Middle frontal gyrus (tissue), 1 donor: ENCODE data around the gene CORT.
A peak's percentile ranks its signal among the peaks of the same experiment; 100 is the strongest.
"Not testable (repeated sequence)": the region's sequence is repeated elsewhere in the genome, so short reads cannot be mapped to it uniquely, and the experiment has no call there.

ENCODE experiments used
- DNase-seq: peaks from one replicate; pipeline ENCODE4 v3.0.0-alpha.2; 2015; ENCODE audit warnings: low spot score; ENCODE audit errors: extremely low spot score

The CORT gene, protein sequence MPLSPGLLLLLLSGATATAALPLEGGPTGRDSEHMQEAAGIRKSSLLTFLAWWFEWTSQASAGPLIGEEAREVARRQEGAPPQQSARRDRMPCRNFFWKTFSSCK

DNA sequence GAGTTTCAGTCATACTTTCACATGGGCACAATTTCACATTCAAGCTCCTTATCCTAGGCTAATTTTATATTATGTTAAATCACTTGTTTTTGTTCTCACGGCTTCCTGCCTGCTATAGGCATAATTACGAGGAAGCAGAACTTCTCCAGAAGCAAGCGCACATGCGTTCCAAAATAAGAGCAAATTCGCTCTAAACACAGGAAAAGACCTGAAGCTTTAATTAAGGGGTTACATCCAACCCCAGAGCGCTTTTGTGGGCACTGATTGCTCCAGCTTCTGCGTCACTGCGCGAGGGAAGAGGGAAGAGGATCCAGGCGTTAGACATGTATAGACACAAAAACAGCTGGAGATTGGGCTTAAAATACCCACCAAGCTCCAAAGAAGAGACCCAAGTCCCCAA, at the start of gene CORT:
Gene CORT, plus strand, starts transcription at position 281 of the 400 bp plus-strand sequence. CDS start 193 bp downstream, outside the sequence.
- no peak for DNase-seq

DNA sequence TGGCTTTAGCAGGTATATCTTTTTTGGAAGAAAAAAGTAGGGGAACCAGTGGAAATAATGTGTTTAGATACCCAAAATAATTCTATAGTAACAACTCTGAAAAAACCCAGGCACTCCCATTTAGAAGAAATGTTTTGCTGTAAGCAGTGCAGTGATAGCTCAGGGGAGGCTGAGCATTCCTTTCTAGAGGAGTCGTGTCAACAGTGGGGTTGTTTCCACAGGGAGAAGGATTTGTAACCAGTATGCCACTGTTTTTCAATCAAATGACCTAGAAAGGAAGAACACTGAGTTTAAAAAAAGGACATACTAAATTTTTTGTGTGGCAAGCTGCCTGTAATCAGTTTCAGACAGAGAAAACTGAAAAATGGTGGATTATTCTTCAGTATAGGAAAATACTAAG, 48.5 kb upstream of the CORT start:
- no peak for DNase-seq

GRCh38 chr1:10402729-10403274, 47.0 kb upstream of the CORT start:
- DNase-seq: no peak

DNA sequence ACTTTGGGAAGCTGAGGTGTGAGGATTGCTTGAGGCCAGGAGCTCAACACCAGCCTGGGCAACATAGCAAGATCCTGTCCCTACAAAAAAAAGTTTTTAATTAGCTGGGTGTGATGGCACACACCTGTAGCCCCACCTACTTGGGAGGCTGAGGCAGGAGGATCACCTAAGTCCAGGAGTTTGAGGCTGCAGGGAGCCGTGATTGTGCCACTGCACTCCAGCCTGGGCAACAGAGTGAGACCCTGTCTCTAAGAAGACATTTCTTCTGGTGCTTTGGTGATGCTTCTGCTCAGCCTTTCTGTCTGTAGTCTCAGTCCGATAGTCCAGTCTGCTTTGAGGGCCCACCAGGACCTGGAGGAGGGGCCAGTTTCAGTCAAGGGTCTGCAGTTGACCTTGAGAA, 42.6 kb upstream of the CORT start:
- no peak for DNase-seq

DNA sequence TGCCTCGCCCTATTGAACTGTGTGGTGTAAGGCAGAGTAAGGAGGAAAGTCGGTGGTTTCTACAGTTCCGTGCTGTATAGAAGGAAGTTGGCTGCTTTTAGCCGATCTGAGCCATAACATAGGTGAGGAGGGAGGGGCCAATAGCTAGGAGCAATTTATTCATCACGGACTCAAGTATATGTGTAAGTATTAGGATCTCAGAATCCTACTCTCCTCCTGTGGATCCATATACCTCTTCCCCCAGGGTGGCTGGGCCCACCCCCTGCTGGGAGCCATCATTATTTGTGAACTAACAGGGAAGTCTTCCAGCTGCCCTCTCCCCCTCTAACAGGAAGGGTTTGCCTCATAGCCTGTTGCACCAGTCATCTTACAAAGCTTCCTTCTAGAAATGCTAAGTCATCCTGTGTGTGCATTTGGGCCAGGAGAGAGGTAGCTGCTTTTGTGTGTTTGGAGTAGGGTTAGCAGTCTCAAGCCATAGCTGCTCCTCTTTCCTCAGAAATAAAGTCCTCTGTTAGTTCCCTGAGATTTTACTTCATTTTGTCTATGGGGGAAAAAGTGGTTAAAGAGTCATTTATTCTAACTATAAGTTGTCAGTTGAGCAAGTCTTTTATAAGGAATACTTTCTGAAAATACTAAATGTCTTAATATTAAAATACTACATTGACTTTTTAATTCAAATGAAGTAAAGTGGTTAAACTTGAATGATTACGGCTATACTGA, 34.5 kb upstream of the CORT start:
- no peak for DNase-seq

GRCh38 chr1:10415967-10416366, 33.9 kb upstream of the CORT start:
- not testable (repeated sequence) for DNase-seq

DNA sequence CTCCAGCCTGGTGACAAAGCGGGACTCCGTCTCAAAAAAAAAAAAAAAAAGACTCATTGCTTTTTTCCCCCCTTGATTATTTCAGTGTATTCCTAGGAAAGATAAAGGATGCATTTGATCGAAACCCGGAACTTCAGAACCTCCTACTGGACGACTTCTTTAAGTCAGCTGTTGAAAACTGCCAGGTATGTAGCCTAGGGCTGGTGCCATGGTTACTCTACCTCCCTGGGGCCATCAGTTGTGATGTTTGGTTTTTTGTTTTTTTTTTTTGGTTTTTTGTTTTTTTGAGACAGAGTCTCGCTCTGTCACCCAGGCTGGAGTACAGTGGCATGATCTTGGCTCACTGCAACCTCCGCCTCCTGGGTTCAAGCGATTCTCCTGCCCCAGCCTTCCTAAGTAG, 31.1 kb upstream of the CORT start:
- not testable (repeated sequence) for DNase-seq

DNA sequence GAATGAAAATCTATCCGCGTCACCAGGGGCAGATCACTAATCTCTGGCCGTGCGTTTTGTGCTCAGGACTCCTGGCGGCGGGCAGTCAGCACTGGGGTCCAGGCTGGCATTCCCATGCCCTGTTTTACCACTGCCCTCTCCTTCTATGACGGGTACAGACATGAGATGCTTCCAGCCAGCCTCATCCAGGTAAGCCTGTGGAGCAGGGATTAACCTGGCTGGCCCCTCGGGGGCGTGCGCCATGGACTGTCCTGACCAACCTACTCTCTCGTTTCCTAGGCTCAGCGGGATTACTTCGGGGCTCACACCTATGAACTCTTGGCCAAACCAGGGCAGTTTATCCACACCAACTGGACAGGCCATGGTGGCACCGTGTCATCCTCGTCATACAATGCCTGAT, 30.5 kb upstream of the CORT start:
- no peak for DNase-seq

- no peak for DNase-seq
Measured at GRCh38 chr1:10421637-10422036, 28.2 kb upstream of the CORT start.

DNA sequence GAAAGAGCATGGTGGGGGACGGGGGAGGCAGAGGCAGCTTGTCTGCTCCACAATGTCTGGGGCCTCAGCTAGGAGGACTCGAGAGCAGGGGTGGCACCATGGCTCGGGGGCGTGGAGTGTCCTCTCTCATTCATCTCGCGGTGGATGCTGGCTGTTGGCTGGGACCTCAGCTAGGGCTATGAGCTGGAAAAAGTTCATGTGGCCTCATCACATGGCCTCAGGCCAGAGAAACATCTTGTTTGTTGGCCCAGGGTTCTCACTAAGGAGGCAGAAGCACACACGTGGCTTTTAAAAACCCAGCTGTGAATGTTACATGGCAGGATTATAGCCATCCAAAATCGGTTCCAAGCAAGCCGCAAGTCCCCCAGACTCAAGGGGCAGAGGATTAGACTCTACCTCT, 25.8 kb upstream of the CORT start:
- DNase-seq: no peak

GRCh38 chr1:10424651-10425050, 25.2 kb upstream of the CORT start:
- no peak for DNase-seq

GRCh38 chr1:10425826-10426534, 23.9 kb upstream of the CORT start:
- DNase-seq: not testable (repeated sequence)

- DNase-seq: not testable (repeated sequence)
Measured at GRCh38 chr1:10426535-10426848, 23.3 kb upstream of the CORT start.

GRCh38 chr1:10428984-10429383, 20.8 kb upstream of the CORT start:
- DNase-seq: no peak

GRCh38 chr1:10429868-10430215, 20.0 kb upstream of the CORT start:
- no peak for DNase-seq

- DNase-seq: peak; percentile 77
Measured at GRCh38 chr1:10430216-10431069, 19.4 kb upstream of the CORT start, which contains the start of gene CENPS. CENPS (plus strand) TSS chr1:10430433; CDS start chr1:10430518, 85 bp downstream.

DNA sequence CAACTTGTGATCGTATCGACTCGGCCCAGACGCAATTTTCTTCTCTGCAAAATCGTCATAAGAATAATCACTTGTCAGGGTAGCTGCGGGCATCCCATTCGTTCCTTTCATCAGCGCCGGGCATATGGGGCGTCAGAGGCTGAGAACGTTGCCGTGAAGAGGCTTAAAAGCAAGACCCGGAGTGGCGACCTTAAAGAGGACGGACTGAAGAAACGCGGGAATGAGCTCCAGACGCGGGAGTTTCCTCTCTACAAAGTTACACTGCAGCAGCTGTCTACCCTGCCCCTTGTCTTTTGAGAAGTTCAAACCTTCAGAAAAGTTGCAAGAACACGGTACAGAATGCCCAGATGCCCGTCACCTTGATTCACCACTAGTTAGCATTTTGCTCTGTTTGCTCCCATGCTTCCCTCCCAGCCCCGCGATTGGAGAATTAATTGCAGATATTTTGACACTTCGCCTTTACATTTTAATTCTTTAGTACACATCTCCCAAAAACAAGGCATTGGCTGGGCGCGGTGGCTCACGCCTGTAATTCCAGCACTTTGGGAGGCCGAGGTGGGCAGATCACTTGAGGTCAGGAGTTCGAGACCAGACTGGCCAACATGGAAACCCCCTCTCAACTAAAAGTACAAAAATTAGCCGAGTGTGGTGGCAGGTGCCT, 18.6 kb upstream of the CORT start:
- DNase-seq: no peak

- no peak for DNase-seq
Measured at GRCh38 chr1:10432910-10433700, 16.7 kb upstream of the CORT start.

GRCh38 chr1:10433790-10434189, 16.0 kb upstream of the CORT start:
- no peak for DNase-seq

- no peak for DNase-seq
Measured at GRCh38 chr1:10434590-10434989, 15.2 kb upstream of the CORT start.
